Hepatocyte (in vitro differentiated cells): ENCODE measurements around the gene MAFB. TPM values are rescaled to one million over a fixed set of nuclear protein-coding genes. Genes with fewer than 3 reads are reported as not detected.

ENCODE experiments used
- DNase-seq: peaks from one replicate; pipeline ENCODE4 v3.0.0-alpha.2; 2016; ENCODE audit warnings: low spot score
- H2AFZ ChIP-seq: fragments of 200-600 bp; sonication (generic); 2 replicates; pipeline ENCODE4 v1.6.0; 2016; ENCODE audit warnings: antibody characterized with exemption, mild to moderate bottlenecking
- H3K27ac ChIP-seq: fragments of 200-600 bp; sonication (generic); 2 replicates; pipeline ENCODE4 v1.5.1; 2016; ENCODE audit warnings: mild to moderate bottlenecking
- H3K27me3 ChIP-seq: fragments of 200-600 bp; sonication (generic); 2 replicates; pipeline ENCODE4 v1.6.1; 2016
- H3K36me3 ChIP-seq: fragments of 200-600 bp; sonication (generic); replicated peaks from 2 replicates; pipeline ENCODE4 v1.5.1; 2016; ENCODE audit warnings: low read depth; ENCODE audit not compliant: insufficient read depth
- H3K4me1 ChIP-seq: fragments of 200-600 bp; sonication (generic); 2 replicates; pipeline ENCODE4 v1.5.1; 2016; ENCODE audit warnings: mild to moderate bottlenecking, moderate library complexity; ENCODE audit not compliant: insufficient read depth
- H3K4me2 ChIP-seq: fragments of 200-600 bp; sonication (generic); 2 replicates; pipeline ENCODE4 v1.6.0; 2016
- H3K4me3 ChIP-seq: fragments of 200-600 bp; sonication (generic); 2 replicates; pipeline ENCODE4 v1.5.1; 2016; ENCODE audit warnings: mild to moderate bottlenecking
- H3K79me2 ChIP-seq: fragments of 200-600 bp; sonication (generic); 2 replicates; pipeline ENCODE4 v1.6.0; 2017; ENCODE audit warnings: mild to moderate bottlenecking
- H3K9me2 ChIP-seq: fragments of 200-600 bp; sonication (generic); replicated peaks from 2 replicates; pipeline ENCODE4 v1.6.0; 2017; ENCODE audit warnings: mild to moderate bottlenecking; ENCODE audit not compliant: insufficient read depth
- H3K9me3 ChIP-seq: fragments of 200-600 bp; sonication (generic); 2 replicates; pipeline ENCODE4 v1.5.1; 2016; ENCODE audit warnings: low read depth, mild to moderate bottlenecking
- H4K20me1 ChIP-seq: fragments of 200-600 bp; sonication (generic); 2 replicates; pipeline ENCODE4 v1.6.0; 2016; ENCODE audit warnings: mild to moderate bottlenecking; ENCODE audit not compliant: insufficient read depth, poor library complexity, severe bottlenecking
- CTCF ChIP-seq: fragments of 200-600 bp; sonication (generic); IDR thresholded peaks from 2 replicates; pipeline ENCODE4 v1.5.1; 2016; ENCODE audit warnings: antibody characterized with exemption, mild to moderate bottlenecking; ENCODE audit not compliant: poor library complexity
- EZH2 ChIP-seq: fragments of 200-600 bp; sonication (generic); IDR thresholded peaks from 2 replicates; pipeline ENCODE4 v1.6.1; 2016; ENCODE audit warnings: antibody characterized with exemption, mild to moderate bottlenecking, borderline replicate concordance
- EZH2phosphoT487 ChIP-seq: fragments of 200-600 bp; sonication (generic); IDR thresholded peaks from one replicate; pipeline ENCODE4 v1.6.1; 2018; ENCODE audit warnings: antibody characterized with exemption, mild to moderate bottlenecking, low read depth, moderate library complexity; ENCODE audit not compliant: unreplicated experiment, severe bottlenecking
- WGBS: methylation state at CpG from one replicate; pipeline ENCODE4 v1.1.6; 2016; ENCODE audit warnings: low lambda C conversion rate; ENCODE audit errors: missing lambda C conversion rate; 5-methylcytosine and 5-hydroxymethylcytosine counted together
- polyA plus RNA-seq: library from polyadenylated mRNA; unstranded; fragments of >200 nt; fragmentation: Nextera tagmentation; extraction: Ambion mirVana; gene quantifications from 2 replicates; pipeline ENCODE4 v1.2.1, GENCODE V29; 2016
- total RNA-seq: library from RNA; depleted of rRNA; stranded (reverse); fragments of >200 nt; gene quantifications from 2 replicates; pipeline ENCODE4 v1.2.3, GENCODE V29; 2014

Gene MAFB
- total and polyA plus RNA-seq, 2 experiments from 2014 or later = 3.4 to 4.1 TPM

DNA sequence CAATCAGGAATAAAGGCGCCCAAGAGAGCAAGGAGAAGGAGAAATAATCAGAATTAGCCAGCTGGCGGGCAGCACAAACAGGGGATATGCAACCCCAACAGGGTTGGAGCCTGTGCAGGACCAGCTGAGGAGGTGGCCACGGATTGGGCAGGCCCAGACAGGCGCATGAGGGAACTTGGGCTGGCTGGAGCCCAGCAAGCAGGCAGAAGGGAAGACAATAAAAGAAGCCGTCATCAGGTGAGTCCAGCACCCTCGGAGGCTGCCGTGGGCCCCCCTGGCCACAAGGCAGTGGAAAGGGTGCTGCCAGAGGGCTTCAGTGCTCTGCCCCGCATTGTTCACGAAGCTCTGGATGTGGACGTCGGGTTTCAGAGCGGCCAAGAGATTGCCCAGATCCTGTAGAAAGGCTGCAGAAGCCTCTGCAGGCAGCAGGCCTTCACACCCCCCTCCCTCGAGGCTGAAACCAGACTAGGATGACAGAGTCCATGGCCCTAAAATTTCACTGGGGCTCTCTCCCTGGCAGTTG is 28.4 kb upstream of the MAFB start:
- Histone ChIP-seq H3K27ac (no peak overlapping the region), H3K79me2 (no peaks in the 10 kb centered on the region), H2AFZ (no peak overlapping the region), H3K36me3 (no peaks in the 10 kb centered on the region), H3K27me3 (peaks cover 11% of the 10 kb centered on the region), H4K20me1 (no peaks in the 10 kb centered on the region), H3K9me3 (no peaks in the 10 kb centered on the region), H3K4me3 (no peak overlapping the region), H3K4me1 (no peaks in the 10 kb centered on the region), H3K9me2 (no peaks in the 10 kb centered on the region), H3K4me2 (no peak overlapping the region)
- WGBS = 76% methylated on average over 13 of the region's 13 CpGs
- no peak for DNase-seq
- no peak for TF ChIP-seq EZH2phosphoT487
- no peak for TF ChIP-seq CTCF
- TF ChIP-seq EZH2 = no peak

- DNase-seq = no peak
- Histone ChIP-seq H4K20me1 (no peaks in the 10 kb centered on the region), H3K79me2 (no peaks in the 10 kb centered on the region), H2AFZ (no peak overlapping the region), H3K27ac (no peak overlapping the region), H3K4me1 (no peaks in the 10 kb centered on the region), H3K36me3 (no peaks in the 10 kb centered on the region), H3K4me3 (no peak overlapping the region), H3K4me2 (no peak overlapping the region), H3K9me3 (no peaks in the 10 kb centered on the region), H3K9me2 (no peaks in the 10 kb centered on the region), H3K27me3 (peaks cover 19% of the 10 kb centered on the region)
- WGBS = 85% methylated on average over 3 of the region's 3 CpGs
- no peak for TF ChIP-seq EZH2
- TF ChIP-seq EZH2phosphoT487 = no peak
- TF ChIP-seq CTCF = no peak
These were observed 26.5 kb upstream of the MAFB start for GRCh38 chr20:40715491-40715890.

DNA sequence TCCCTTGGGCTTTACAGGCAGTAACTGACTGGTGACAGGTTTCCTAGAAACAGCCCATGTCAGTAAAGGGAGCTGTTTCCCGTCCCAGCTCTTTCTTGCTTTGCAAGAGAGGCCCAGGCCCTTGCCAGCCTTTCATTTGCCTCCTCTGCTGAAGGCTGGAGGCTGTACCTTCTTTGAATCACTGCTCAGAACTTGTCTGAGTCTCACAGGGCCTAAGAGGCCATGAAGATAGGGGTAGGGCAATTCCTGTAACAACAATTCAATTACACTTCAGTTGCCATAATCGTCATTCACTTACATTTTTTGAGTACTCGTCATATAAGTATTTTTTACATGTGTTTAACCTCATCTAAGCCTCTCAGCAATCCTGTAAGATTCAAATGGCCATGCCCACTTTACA is 25.9 kb upstream of the MAFB start:
- H3K79me2 ChIP-seq = no peaks in the 10 kb centered on the region
- H4K20me1 ChIP-seq = no peaks in the 10 kb centered on the region
- H2AFZ ChIP-seq = no peak overlapping the region
- no peaks in the 10 kb centered on the region for H3K9me3 ChIP-seq
- no peak overlapping the region for H3K4me2 ChIP-seq
- no peak overlapping the region for H3K4me3 ChIP-seq
- H3K36me3 ChIP-seq = no peaks in the 10 kb centered on the region
- no peaks in the 10 kb centered on the region for H3K4me1 ChIP-seq
- H3K27ac ChIP-seq = no peak overlapping the region
- WGBS = 87% methylated on average over 3 of the region's 3 CpGs
- no peaks in the 10 kb centered on the region for H3K9me2 ChIP-seq
- no peak for TF ChIP-seq CTCF
- TF ChIP-seq EZH2phosphoT487 = no peak
- TF ChIP-seq EZH2 = no peak
- peaks cover 17% of the 10 kb centered on the region for H3K27me3 ChIP-seq
- no peak for DNase-seq

DNA sequence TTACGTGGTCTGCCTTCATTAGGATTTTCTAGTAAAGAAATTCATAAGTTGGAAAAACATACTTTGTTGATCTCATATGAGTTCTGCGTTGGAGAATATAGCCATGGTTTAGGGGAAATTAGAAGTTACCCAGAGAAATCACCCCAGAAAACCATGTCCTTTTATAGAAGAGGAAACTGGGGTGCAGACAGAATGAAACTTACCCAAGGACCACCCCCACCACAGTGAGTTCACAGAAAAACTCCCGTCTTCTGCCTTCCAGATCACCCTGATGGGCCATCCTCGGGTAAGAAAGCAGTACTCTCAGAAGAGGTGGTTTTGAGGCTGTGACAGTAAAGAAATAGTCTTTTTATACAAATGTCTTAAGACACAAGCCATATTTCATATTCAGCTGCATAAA is 25.1 kb upstream of the MAFB start:
- Histone ChIP-seq H3K27me3 (peaks cover 11% of the 10 kb centered on the region), H3K4me1 (no peaks in the 10 kb centered on the region), H3K4me3 (no peak overlapping the region), H4K20me1 (no peaks in the 10 kb centered on the region), H3K4me2 (no peak overlapping the region), H3K79me2 (no peaks in the 10 kb centered on the region), H3K36me3 (no peaks in the 10 kb centered on the region), H3K9me3 (no peaks in the 10 kb centered on the region), H3K9me2 (no peaks in the 10 kb centered on the region), H3K27ac (no peak overlapping the region), H2AFZ (no peak overlapping the region)
- DNase-seq = no peak
- no peak for TF ChIP-seq CTCF
- no peak for TF ChIP-seq EZH2
- TF ChIP-seq EZH2phosphoT487 = no peak
- WGBS = 92% methylated on average over 4 of the region's 4 CpGs
